ENCODE results near the gene NFKBIL1.
A peak's percentile ranks its signal among the peaks of the same experiment; 100 is the strongest.
"Not testable (repeated sequence)": the region's sequence is repeated elsewhere in the genome, so short reads cannot be mapped to it uniquely, and the experiment has no call there.

Gene NFKBIL1

GRCh38 chr6:31546958-31547726, at the start of gene NFKBIL1:
TSS of gene NFKBIL1 (plus strand) at chr6:31547608. CDS start at chr6:31547695, 87 bp downstream.
- ChIA-PET CTCF (interaction anchor here (0.6 to 54.8 kb wide), 17 partner anchors 11 to 223 kb away, joined by 3 to 2725 read pairs (median 5); partner anchors contain the start of genes AIF1, BAG6, GPANK1 and LST1), POLR2A (interaction anchor here (0.6 to 7.3 kb wide), 11 partner anchors 12 to 316 kb away, joined by 3 to 86 read pairs (median 5); partner anchors contain the start of genes CLIC1, HSPA1B, LST1 and NCR3)
- peak; percentile 89 for DNase-seq (ENCODE audit: extremely low spot score)
- no peak for TF ChIP-seq CTCF (IDR thresholded peaks at IDR 0.05; ENCODE audit: control extremely low read depth, extremely low read depth, low read depth, missing control alignments)

GRCh38 chr6:31498748-31499147, 48.7 kb upstream of the NFKBIL1 start:
- DNase-seq (ENCODE audit: extremely low spot score): no peak
- POLR2A ChIA-PET: interaction anchor here (0.6 to 1.0 kb wide), 3 partner anchors 27 to 858 kb away, joined by 3 to 9 read pairs (median 6); partner anchors contain the start of gene LTB
- no peak for TF ChIP-seq CTCF (IDR thresholded peaks at IDR 0.05; ENCODE audit: control extremely low read depth, extremely low read depth, low read depth, missing control alignments)
- CTCF ChIA-PET: interaction anchor here (1.4 to 5.3 kb wide), 3 partner anchors 36 to 99 kb away, joined by 3 to 34 read pairs (median 4); no protein-coding TSS in a partner anchor

GRCh38 chr6:31499648-31500047, 47.8 kb upstream of the NFKBIL1 start:
- CTCF ChIA-PET: interaction anchor here (1.6 kb wide), 1 partner anchor 52 kb away, joined by 4 read pairs; no protein-coding TSS in a partner anchor
- POLR2A ChIA-PET; DNase-seq (ENCODE audit: extremely low spot score): not testable (repeated sequence)

- no peak for DNase-seq (ENCODE audit: extremely low spot score)
- CTCF ChIA-PET: interaction anchor here (1.9 kb wide), 1 partner anchor 12 kb away, joined by 4 read pairs; no protein-coding TSS in a partner anchor
- TF ChIP-seq CTCF (IDR thresholded peaks at IDR 0.05; ENCODE audit: control extremely low read depth, extremely low read depth, low read depth, missing control alignments): no peak
- POLR2A ChIA-PET: no interaction called here
Measured at GRCh38 chr6:31502586-31502985, 44.8 kb upstream of the NFKBIL1 start.

- POLR2A ChIA-PET; CTCF ChIA-PET; DNase-seq (ENCODE audit: extremely low spot score): not testable (repeated sequence)
Measured at GRCh38 chr6:31509036-31509435, 38.4 kb upstream of the NFKBIL1 start.

GRCh38 chr6:31510007-31510406, 37.4 kb upstream of the NFKBIL1 start:
- no peak for TF ChIP-seq CTCF (IDR thresholded peaks at IDR 0.05; ENCODE audit: control extremely low read depth, extremely low read depth, low read depth, missing control alignments)
- POLR2A ChIA-PET: interaction anchor here (0.6 kb wide), 1 partner anchor 184 kb away, joined by 3 read pairs; no protein-coding TSS in a partner anchor
- CTCF ChIA-PET: no interaction called here
- DNase-seq (ENCODE audit: extremely low spot score): no peak

- POLR2A ChIA-PET: interaction anchor here (1.4 kb wide), 1 partner anchor 14 kb away, joined by 10 read pairs; no protein-coding TSS in a partner anchor
- DNase-seq (ENCODE audit: extremely low spot score): no peak
- no peak for TF ChIP-seq CTCF (IDR thresholded peaks at IDR 0.05; ENCODE audit: control extremely low read depth, extremely low read depth, low read depth, missing control alignments)
- CTCF ChIA-PET: interaction anchor here (1.0 to 1.4 kb wide), 2 partner anchors 12 to 25 kb away, joined by 3 to 4 read pairs; no protein-coding TSS in a partner anchor
Measured at GRCh38 chr6:31513456-31514165, 33.8 kb upstream of the NFKBIL1 start.

Measured in GM10248 (cell line).